HG03460 (cell line): ENCODE measurements around the gene HDAC1.

Experiments used
- ATAC-seq: cut with Tn5 transposase; IDR thresholded peaks from one replicate; pipeline ENCODE4 v1.9.1; 2021; ENCODE audit not compliant: unreplicated experiment

HDAC1 gene

GRCh38 chr1:32367912-32368635, 76.2 kb downstream of the HDAC1 start:
- ATAC-seq, result no peak

- peak; percentile 61 for ATAC-seq
These were observed 80.4 kb downstream of the HDAC1 start for GRCh38 chr1:32372149-32372756.

GRCh38 chr1:32373996-32374592, 82.2 kb downstream of the HDAC1 start:
- no peak for ATAC-seq

GRCh38 chr1:32376199-32376598, 84.3 kb downstream of the HDAC1 start:
- ATAC-seq, result no peak

- no peak for ATAC-seq
These were observed 85.8 kb downstream of the HDAC1 start for GRCh38 chr1:32377541-32378220.

- no peak for ATAC-seq
These were observed 88.2 kb downstream of the HDAC1 start for GRCh38 chr1:32380057-32380456.
